Adipocyte (in vitro differentiated cells): Measurements from ENCODE around the gene POLA1.

Source experiments
- DNase-seq: peaks from one replicate; pipeline ENCODE4 v3.0.0-alpha.2; 2015; ENCODE audit warnings: low read depth
- H3K27me3 ChIP-seq: replicated peaks from 2 replicates; pipeline ENCODE4 v1.7.0; 2013; ENCODE audit warnings: mild to moderate bottlenecking, low read length, moderate library complexity; ENCODE audit not compliant: control insufficient read depth, insufficient read depth
- H3K36me3 ChIP-seq: 2 replicates; pipeline ENCODE4 v1.7.0; 2013; ENCODE audit warnings: low read length, mild to moderate bottlenecking, moderate library complexity; ENCODE audit not compliant: control insufficient read depth, insufficient read depth, severe bottlenecking
- H3K4me1 ChIP-seq: 2 replicates; pipeline ENCODE4 v1.7.0; 2013; ENCODE audit warnings: mild to moderate bottlenecking, low read length, moderate library complexity; ENCODE audit not compliant: control insufficient read depth, insufficient read depth
- H3K4me3 ChIP-seq: 2 replicates; pipeline ENCODE4 v1.7.0; 2013; ENCODE audit warnings: mild to moderate bottlenecking, low read length, moderate library complexity
- H3K9ac ChIP-seq: 2 replicates; pipeline ENCODE4 v1.7.0; 2013; ENCODE audit warnings: mild to moderate bottlenecking, low read length, moderate library complexity
- H3K9me3 ChIP-seq: 2 replicates; pipeline ENCODE4 v1.7.0; 2013; ENCODE audit warnings: mild to moderate bottlenecking, low read length, moderate library complexity; ENCODE audit not compliant: control insufficient read depth

The POLA1 gene

GRCh38 chrX:24879679-24880078 lies 186.0 kb downstream of the POLA1 start:
- Histone ChIP-seq H3K9ac (no peak overlapping the region), H3K4me3 (no peak overlapping the region), H3K9me3 (no peaks in the 10 kb centered on the region), H3K27me3 (peaks cover 4% of the 10 kb centered on the region), H3K4me1 (no peaks in the 10 kb centered on the region), H3K36me3 (no peaks in the 10 kb centered on the region)
- DNase-seq, result no peak

- Histone ChIP-seq H3K9me3 (no peaks in the 10 kb centered on the region), H3K36me3 (no peaks in the 10 kb centered on the region), H3K9ac (no peak overlapping the region), H3K4me1 (no peaks in the 10 kb centered on the region), H3K27me3 (no peaks in the 10 kb centered on the region), H3K4me3 (no peak overlapping the region)
- DNase-seq, result no peak
Observed at GRCh38 chrX:24886916-24887315, 193.2 kb downstream of the POLA1 start.

GRCh38 chrX:24890677-24891076 lies 197.0 kb downstream of the POLA1 start:
- Histone ChIP-seq H3K4me1 (no peaks in the 10 kb centered on the region), H3K27me3 (no peaks in the 10 kb centered on the region), H3K9me3 (peaks cover 7% of the 10 kb centered on the region), H3K9ac (no peak overlapping the region), H3K36me3 (no peaks in the 10 kb centered on the region), H3K4me3 (no peak overlapping the region)
- no peak for DNase-seq

- Histone ChIP-seq H3K36me3 (no peaks in the 10 kb centered on the region), H3K9ac (no peak overlapping the region), H3K9me3 (no peaks in the 10 kb centered on the region), H3K27me3 (no peaks in the 10 kb centered on the region), H3K4me1 (no peaks in the 10 kb centered on the region), H3K4me3 (no peak overlapping the region)
- DNase-seq, result no peak
Observed at GRCh38 chrX:24899391-24899790, 205.7 kb downstream of the POLA1 start.

GRCh38 chrX:24900234-24900633 lies 206.5 kb downstream of the POLA1 start:
- H3K27me3 ChIP-seq, result no peaks in the 10 kb centered on the region
- no peak for DNase-seq
- no peaks in the 10 kb centered on the region for H3K36me3 ChIP-seq
- no peaks in the 10 kb centered on the region for H3K9me3 ChIP-seq
- no peak overlapping the region for H3K9ac ChIP-seq
- no peaks in the 10 kb centered on the region for H3K4me1 ChIP-seq
- no peak overlapping the region for H3K4me3 ChIP-seq

GRCh38 chrX:24902806-24903205 lies 209.1 kb downstream of the POLA1 start:
- Histone ChIP-seq H3K9ac (no peak overlapping the region), H3K36me3 (no peaks in the 10 kb centered on the region), H3K9me3 (no peaks in the 10 kb centered on the region), H3K27me3 (no peaks in the 10 kb centered on the region), H3K4me3 (no peak overlapping the region), H3K4me1 (no peaks in the 10 kb centered on the region)
- peak; percentile 39 for DNase-seq

- DNase-seq, result no peak
- Histone ChIP-seq H3K27me3 (no peaks in the 10 kb centered on the region), H3K4me3 (no peak overlapping the region), H3K9ac (no peak overlapping the region), H3K4me1 (no peaks in the 10 kb centered on the region), H3K9me3 (no peaks in the 10 kb centered on the region), H3K36me3 (no peaks in the 10 kb centered on the region)
Observed at GRCh38 chrX:24918715-24919114, 225.0 kb downstream of the POLA1 start.

GRCh38 chrX:24920769-24921168 lies 227.1 kb downstream of the POLA1 start:
- Histone ChIP-seq H3K4me1 (no peaks in the 10 kb centered on the region), H3K27me3 (no peaks in the 10 kb centered on the region), H3K9ac (no peak overlapping the region), H3K9me3 (no peaks in the 10 kb centered on the region), H3K36me3 (no peaks in the 10 kb centered on the region), H3K4me3 (no peak overlapping the region)
- DNase-seq, result no peak

- H3K36me3 ChIP-seq, result no peaks in the 10 kb centered on the region
- no peak for DNase-seq
- H3K9ac ChIP-seq, result no peak overlapping the region
Observed at GRCh38 chrX:24925430-24925829, 231.7 kb downstream of the POLA1 start.

GRCh38 chrX:24927372-24927771 lies 233.7 kb downstream of the POLA1 start:
- no peak for DNase-seq
- Histone ChIP-seq H3K9me3 (no peaks in the 10 kb centered on the region), H3K36me3 (no peaks in the 10 kb centered on the region), H3K9ac (no peak overlapping the region), H3K4me1 (no peaks in the 10 kb centered on the region), H3K27me3 (no peaks in the 10 kb centered on the region), H3K4me3 (no peak overlapping the region)

More at GRCh38 chrX:24925430-24925829, 231.7 kb downstream of the POLA1 start:
- Histone ChIP-seq H3K9me3 (no peaks in the 10 kb centered on the region), H3K4me3 (no peak overlapping the region), H3K27me3 (no peaks in the 10 kb centered on the region), H3K4me1 (no peaks in the 10 kb centered on the region)

GRCh38 chrX:24928114-24928513 lies 234.4 kb downstream of the POLA1 start:
- H3K9ac ChIP-seq, result no peak overlapping the region
- H3K4me1 ChIP-seq, result no peaks in the 10 kb centered on the region
- no peak for DNase-seq
- no peaks in the 10 kb centered on the region for H3K36me3 ChIP-seq
- no peaks in the 10 kb centered on the region for H3K9me3 ChIP-seq
- no peak overlapping the region for H3K4me3 ChIP-seq
- no peaks in the 10 kb centered on the region for H3K27me3 ChIP-seq

GRCh38 chrX:24934279-24934678 lies 240.6 kb downstream of the POLA1 start:
- Histone ChIP-seq H3K9me3 (no peaks in the 10 kb centered on the region), H3K4me1 (no peaks in the 10 kb centered on the region), H3K27me3 (no peaks in the 10 kb centered on the region), H3K36me3 (no peaks in the 10 kb centered on the region), H3K9ac (no peak overlapping the region), H3K4me3 (no peak overlapping the region)
- DNase-seq, result no peak
